Gastroesophageal sphincter (tissue), 3 donors: ENCODE data around the gene AGBL1.

Source experiments
- CTCF ChIP-seq, 4 experiments: fragments of 200-600 bp in 2 of 4; fragments of 450-650 bp in 2 of 4; sonication (generic) in 1 of 4; IDR thresholded peaks; one replicate each; pipeline ENCODE4 v1.5.1; 2017 to 2019; ENCODE audit warnings: antibody characterized with exemption in 4 of 4, mild to moderate bottlenecking in 2 of 4, moderate library complexity in 2 of 4
- EP300 ChIP-seq: sonication (generic); formaldehyde crosslinking; IDR thresholded peaks from one replicate; pipeline ENCODE4 v1.6.1; 2017; ENCODE audit warnings: antibody characterized with exemption, mild to moderate bottlenecking
- POLR2A ChIP-seq, 2 donors: fragments of 450-650 bp; IDR thresholded peaks; one replicate each; pipeline ENCODE4 v1.6.1; 2017; ENCODE audit warnings: antibody characterized with exemption in 2 of 2, mild to moderate bottlenecking in 2 of 2, moderate library complexity in 1 of 2
- POLR2AphosphoS5 ChIP-seq: sonication (generic); formaldehyde crosslinking; IDR thresholded peaks from one replicate; pipeline ENCODE4 v1.6.1; 2017; ENCODE audit warnings: antibody characterized with exemption

DNA sequence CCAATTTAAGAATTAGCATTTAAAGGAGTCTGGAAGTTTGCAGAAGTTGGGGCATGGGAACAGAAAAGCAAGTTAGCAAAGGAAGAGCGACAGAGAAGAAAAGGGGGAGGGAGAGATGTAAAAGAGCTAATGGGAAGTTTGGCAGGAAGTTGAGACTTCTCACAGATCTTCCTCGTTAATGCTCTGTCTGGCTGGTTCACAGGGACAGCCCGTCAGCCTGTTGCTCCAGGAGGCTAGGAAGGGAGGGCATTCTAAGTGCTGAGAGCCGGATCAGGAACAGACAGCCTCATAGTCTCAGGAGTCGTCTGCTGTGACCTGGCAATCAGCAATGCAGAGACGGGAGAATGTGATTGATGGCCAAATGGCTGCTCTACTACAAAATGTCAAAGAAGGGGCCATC lies 150.3 kb downstream of the AGBL1 start:
- TF ChIP-seq POLR2AphosphoS5 (no peak), CTCF (IDR thresholded peaks at IDR 0.05) (no peak), POLR2A (IDR thresholded peaks at IDR 0.05) (no peak), EP300 (no peak)
